A673 (cell line): ENCODE measurements around the gene ZNF653.

Source experiments
- CTCF ChIP-seq: fragments of 300-800, 200-600 bp; sonication (generic); conservative IDR thresholded peaks from 2 replicates; pipeline ENCODE4 v1.5.1; 2017; ENCODE audit warnings: low read depth, mild to moderate bottlenecking, antibody characterized with exemption, low read length, moderate library complexity, mixed read lengths
- EZH2 ChIP-seq: fragments of 200-600 bp; sonication (generic); IDR thresholded peaks from 2 replicates; pipeline ENCODE4 v1.6.1; 2017; ENCODE audit warnings: borderline replicate concordance, low read depth, mild to moderate bottlenecking, mixed read lengths, antibody characterized with exemption, low read length; ENCODE audit not compliant: poor library complexity, severe bottlenecking

GRCh38 chr19:11489378-11489777 is 16.3 kb downstream of the ZNF653 start:
- TF ChIP-seq CTCF: no peak
- TF ChIP-seq EZH2: no peak
